H9 (cell line): Measurements from ENCODE around the gene PDZD2. TPM values are rescaled to one million over a fixed set of nuclear protein-coding genes. Genes with fewer than 3 reads are reported as not detected.

Experiments
- DNase-seq: peaks from one replicate; pipeline ENCODE4 v3.0.0-alpha.2; 2017
- H2AFZ ChIP-seq: one replicate; pipeline ENCODE4 v1.6.1; 2013; ENCODE audit warnings: mild to moderate bottlenecking, low read length, control low read depth, moderate library complexity
- H2AK5ac ChIP-seq: 2 replicates; pipeline ENCODE4 v1.6.1; 2013; ENCODE audit warnings: low read length, control low read depth, mixed read lengths; ENCODE audit not compliant: insufficient read length
- H2BK120ac ChIP-seq: one replicate; pipeline ENCODE4 v1.6.1; 2013; ENCODE audit warnings: low read depth, mild to moderate bottlenecking, low read length, control low read depth, inconsistent platforms; ENCODE audit not compliant: poor library complexity, severe bottlenecking
- H2BK12ac ChIP-seq: 2 replicates; pipeline ENCODE4 v1.6.1; 2013; ENCODE audit warnings: low read length, control low read depth, mixed read lengths, low read depth; ENCODE audit not compliant: insufficient read length
- H2BK15ac ChIP-seq: 2 replicates; pipeline ENCODE4 v1.6.1; 2013; ENCODE audit warnings: low read depth, low read length, control low read depth
- H2BK20ac ChIP-seq: one replicate; pipeline ENCODE4 v1.6.1; 2013; ENCODE audit warnings: low read depth, mild to moderate bottlenecking, low read length, control low read depth, inconsistent platforms; ENCODE audit not compliant: poor library complexity, severe bottlenecking
- H2BK5ac ChIP-seq: 2 replicates; pipeline ENCODE4 v1.6.1; 2013; ENCODE audit warnings: low read length, control low read depth, mixed read lengths; ENCODE audit not compliant: insufficient read length
- H3K14ac ChIP-seq: 2 replicates; pipeline ENCODE4 v1.6.1; 2013; ENCODE audit warnings: low read length, control low read depth; ENCODE audit not compliant: insufficient read depth
- H3K18ac ChIP-seq: 2 replicates; pipeline ENCODE4 v1.6.1; 2013; ENCODE audit warnings: low read depth, mild to moderate bottlenecking, mixed read lengths, low read length, control low read depth; ENCODE audit not compliant: insufficient read length
- H3K23ac ChIP-seq: 2 replicates; pipeline ENCODE4 v1.6.1; 2013; ENCODE audit warnings: low read length, control low read depth, mixed read lengths, low read depth; ENCODE audit not compliant: insufficient read length
- H3K23me2 ChIP-seq: 2 replicates; pipeline ENCODE4 v1.6.1; 2013; ENCODE audit warnings: low read depth, mild to moderate bottlenecking, mixed read lengths, low read length, control low read depth; ENCODE audit not compliant: insufficient read length, poor library complexity, severe bottlenecking
- H3K27ac ChIP-seq: 2 replicates; pipeline ENCODE4 v1.5.1; 2013; ENCODE audit warnings: low read length, control low read depth, mixed read lengths, low read depth; ENCODE audit not compliant: insufficient read length
- H3K27me3 ChIP-seq: 2 replicates; pipeline ENCODE4 v1.6.1; 2013; ENCODE audit warnings: low read length, control low read depth, inconsistent platforms; ENCODE audit not compliant: insufficient read depth
- H3K4ac ChIP-seq: 2 replicates; pipeline ENCODE4 v1.6.1; 2013; ENCODE audit warnings: low read depth, mild to moderate bottlenecking, control low read depth, inconsistent platforms, low read length, moderate library complexity
- H3K4me1 ChIP-seq: 2 replicates; pipeline ENCODE4 v1.6.1; 2013; ENCODE audit warnings: low read length, control low read depth, inconsistent platforms; ENCODE audit not compliant: insufficient read depth
- H3K4me2 ChIP-seq: 2 replicates; pipeline ENCODE4 v1.6.1; 2013; ENCODE audit warnings: low read length, control low read depth, mixed read lengths; ENCODE audit not compliant: insufficient read length, insufficient read depth
- H3K56ac ChIP-seq: 2 replicates; pipeline ENCODE4 v1.6.1; 2013; ENCODE audit warnings: low read depth, mild to moderate bottlenecking, mixed read lengths, low read length, control low read depth; ENCODE audit not compliant: insufficient read length
- H3K79me1 ChIP-seq: 2 replicates; pipeline ENCODE4 v1.6.1; 2013; ENCODE audit warnings: low read depth, mild to moderate bottlenecking, moderate library complexity, low read length, control low read depth, inconsistent platforms; ENCODE audit not compliant: insufficient read depth, poor library complexity, severe bottlenecking
- H3K79me2 ChIP-seq: 2 replicates; pipeline ENCODE4 v1.6.1; 2013; ENCODE audit warnings: low read length, control low read depth, inconsistent platforms; ENCODE audit not compliant: insufficient read depth
- H3K9ac ChIP-seq: 2 replicates; pipeline ENCODE4 v1.6.1; 2013; ENCODE audit warnings: low read length, control low read depth, mixed read lengths; ENCODE audit not compliant: insufficient read length; ENCODE audit errors: extremely low read depth
- H3K9me3 ChIP-seq: one replicate; pipeline ENCODE4 v1.6.1; 2013; ENCODE audit warnings: low read depth, low read length, inconsistent platforms; ENCODE audit not compliant: control insufficient read depth
- H3T11ph ChIP-seq: one replicate; pipeline ENCODE4 v1.6.1; 2013; ENCODE audit warnings: mild to moderate bottlenecking, low read length, control low read depth, inconsistent platforms
- H4K20me1 ChIP-seq: one replicate; pipeline ENCODE4 v1.6.1; 2013; ENCODE audit not compliant: control insufficient read depth, insufficient read length, insufficient read depth
- H4K5ac ChIP-seq: 2 replicates; pipeline ENCODE4 v1.6.1; 2013; ENCODE audit warnings: low read depth, mild to moderate bottlenecking, mixed read lengths, low read length, control low read depth; ENCODE audit not compliant: insufficient read length
- H4K8ac ChIP-seq: replicated peaks from 2 replicates; pipeline ENCODE4 v1.6.1; 2013; ENCODE audit warnings: low read length, control low read depth, mixed read lengths, low read depth; ENCODE audit not compliant: insufficient read length
- H4K91ac ChIP-seq: 2 replicates; pipeline ENCODE4 v1.6.1; 2013; ENCODE audit warnings: low read depth, mild to moderate bottlenecking, moderate library complexity, mixed read lengths, low read length, control low read depth; ENCODE audit not compliant: insufficient read length
- H3K27ac Mint-ChIP-seq, 3 experiments: 2 replicates in 2 of 3; 3 replicates in 1 of 3; pipeline ENCODE4 v1.8.0; 2020 to 2021; ENCODE audit warnings: mixed read lengths in 3 of 3, mild to moderate bottlenecking in 1 of 3, moderate library complexity in 1 of 3
- H3K27me3 Mint-ChIP-seq: 2 replicates; pipeline ENCODE4 v1.8.0; 2021; ENCODE audit warnings: low read depth, mild to moderate bottlenecking, moderate library complexity, mixed read lengths
- H3K36me3 Mint-ChIP-seq, 3 experiments: 2 replicates in 2 of 3; 3 replicates in 1 of 3; pipeline ENCODE4 v1.8.0; 2020 to 2021; ENCODE audit warnings: low read depth in 3 of 3, mixed read lengths in 3 of 3; ENCODE audit not compliant: insufficient read depth in 1 of 3
- H3K4me1 Mint-ChIP-seq, 2 experiments: 2 replicates each; pipeline ENCODE4 v1.8.0; 2020; ENCODE audit warnings: mixed read lengths in 2 of 2
- H3K4me3 Mint-ChIP-seq, 2 experiments: 2 replicates in 1 of 2; 3 replicates in 1 of 2; pipeline ENCODE4 v1.8.0; 2020 to 2021; ENCODE audit warnings: mild to moderate bottlenecking in 2 of 2, mixed read lengths in 2 of 2, moderate library complexity in 1 of 2
- H3K9me3 Mint-ChIP-seq, 2 experiments: 2 replicates in 1 of 2; 3 replicates in 1 of 2; pipeline ENCODE4 v1.8.0; 2020; ENCODE audit warnings: mild to moderate bottlenecking in 2 of 2, mixed read lengths in 2 of 2, moderate library complexity in 1 of 2
- WGBS: extraction: QIAGEN DNeasy Blood & Tissue Kit; methylation state at CpG from one replicate; pipeline ENCODE4 v1.1.7; 2013; ENCODE audit warnings: missing lambda C conversion rate, low lambda C conversion rate, mixed read lengths; ENCODE audit not compliant: insufficient read length; ENCODE audit errors: extremely low coverage; 5-methylcytosine and 5-hydroxymethylcytosine counted together
- total RNA-seq: library from RNA; stranded (reverse); gene quantifications from 2 replicates; pipeline ENCODE4 v1.2.1, GENCODE V29; 2021
- TF ChIP-seq, protein P1 (sequence below): fragments of 200-600 bp; sonication (generic); conservative IDR thresholded peaks from 3 replicates; pipeline ENCODE4 v1.8.0; 2021; ENCODE audit warnings: antibody characterized with exemption, mild to moderate bottlenecking

The PDZD2 gene
- total RNA-seq, 1 experiment from 2014 or later = 9.9 TPM

DNA sequence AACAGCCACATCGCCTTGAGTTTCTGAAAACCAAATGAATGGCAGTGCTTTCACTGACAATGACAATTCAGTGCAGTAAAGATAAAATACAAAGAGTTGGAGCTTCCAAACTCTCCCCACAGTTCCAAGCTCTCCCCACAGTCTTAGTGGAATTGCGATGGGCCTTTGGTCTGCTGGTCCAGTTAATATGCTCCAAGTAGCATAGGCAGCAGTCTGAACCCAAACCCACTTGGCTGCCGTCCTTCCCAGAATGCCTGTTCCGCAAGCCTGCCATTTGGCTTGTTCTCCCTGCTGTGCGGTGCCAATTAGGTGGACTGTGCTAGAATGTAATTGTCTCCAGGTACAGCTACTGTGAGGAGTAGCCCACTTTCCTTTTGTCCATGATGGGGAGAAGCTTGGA lies 285.1 kb downstream of the PDZD2 start:
- H2AFZ ChIP-seq = no peak overlapping the region
- no peak for DNase-seq
- no peak overlapping the region for H3K56ac ChIP-seq
- H3K4ac ChIP-seq = no peak overlapping the region
- no peak overlapping the region for H3K4me3 Mint-ChIP-seq
- H4K5ac ChIP-seq = no peak overlapping the region
- H4K8ac ChIP-seq = no peak overlapping the region
- H3K14ac ChIP-seq = no peak overlapping the region
- peaks cover 12 to 14% of the 10 kb centered on the region in 2 experiments for H3K4me1 Mint-ChIP-seq
- no peaks in the 10 kb centered on the region for H4K20me1 ChIP-seq
- no peaks in the 10 kb centered on the region for H3K27me3 ChIP-seq
- no peak overlapping the region for H2BK5ac ChIP-seq
- H3K4me2 ChIP-seq = no peak overlapping the region
- no peaks in the 10 kb centered on the region for H3K9me3 Mint-ChIP-seq
- no peaks in the 10 kb centered on the region for H3K4me1 ChIP-seq
- H3K79me1 ChIP-seq = no peaks in the 10 kb centered on the region
- H3K27ac ChIP-seq = no peak overlapping the region
- H3T11ph ChIP-seq = no peak overlapping the region
- H2BK120ac ChIP-seq = no peak overlapping the region
- TF ChIP-seq, protein P1, sequence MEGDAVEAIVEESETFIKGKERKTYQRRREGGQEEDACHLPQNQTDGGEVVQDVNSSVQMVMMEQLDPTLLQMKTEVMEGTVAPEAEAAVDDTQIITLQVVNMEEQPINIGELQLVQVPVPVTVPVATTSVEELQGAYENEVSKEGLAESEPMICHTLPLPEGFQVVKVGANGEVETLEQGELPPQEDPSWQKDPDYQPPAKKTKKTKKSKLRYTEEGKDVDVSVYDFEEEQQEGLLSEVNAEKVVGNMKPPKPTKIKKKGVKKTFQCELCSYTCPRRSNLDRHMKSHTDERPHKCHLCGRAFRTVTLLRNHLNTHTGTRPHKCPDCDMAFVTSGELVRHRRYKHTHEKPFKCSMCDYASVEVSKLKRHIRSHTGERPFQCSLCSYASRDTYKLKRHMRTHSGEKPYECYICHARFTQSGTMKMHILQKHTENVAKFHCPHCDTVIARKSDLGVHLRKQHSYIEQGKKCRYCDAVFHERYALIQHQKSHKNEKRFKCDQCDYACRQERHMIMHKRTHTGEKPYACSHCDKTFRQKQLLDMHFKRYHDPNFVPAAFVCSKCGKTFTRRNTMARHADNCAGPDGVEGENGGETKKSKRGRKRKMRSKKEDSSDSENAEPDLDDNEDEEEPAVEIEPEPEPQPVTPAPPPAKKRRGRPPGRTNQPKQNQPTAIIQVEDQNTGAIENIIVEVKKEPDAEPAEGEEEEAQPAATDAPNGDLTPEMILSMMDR = no peak
- no peak overlapping the region for H3K9ac ChIP-seq
- no peak overlapping the region for H2BK12ac ChIP-seq
- H3K27ac Mint-ChIP-seq = no peak overlapping the region
- H3K79me2 ChIP-seq = no peaks in the 10 kb centered on the region
- H4K91ac ChIP-seq = no peak overlapping the region
- H3K9me3 ChIP-seq = no peaks in the 10 kb centered on the region
- no peak overlapping the region for H3K23ac ChIP-seq
- no peaks in the 10 kb centered on the region for H3K27me3 Mint-ChIP-seq
- H2BK15ac ChIP-seq = no peak overlapping the region
- no peaks in the 10 kb centered on the region for H3K23me2 ChIP-seq
- H3K18ac ChIP-seq = no peak overlapping the region
- no CpG with 5 or more reads among the region's 5 CpGs for WGBS
- no peak overlapping the region for H2BK20ac ChIP-seq
- H2AK5ac ChIP-seq = no peak overlapping the region
- H3K36me3 Mint-ChIP-seq = no peaks in the 10 kb centered on the region; a peak in 1 of 7 replicates
